Measurements from ENCODE around the gene MPRIP.

MPRIP gene

DNA sequence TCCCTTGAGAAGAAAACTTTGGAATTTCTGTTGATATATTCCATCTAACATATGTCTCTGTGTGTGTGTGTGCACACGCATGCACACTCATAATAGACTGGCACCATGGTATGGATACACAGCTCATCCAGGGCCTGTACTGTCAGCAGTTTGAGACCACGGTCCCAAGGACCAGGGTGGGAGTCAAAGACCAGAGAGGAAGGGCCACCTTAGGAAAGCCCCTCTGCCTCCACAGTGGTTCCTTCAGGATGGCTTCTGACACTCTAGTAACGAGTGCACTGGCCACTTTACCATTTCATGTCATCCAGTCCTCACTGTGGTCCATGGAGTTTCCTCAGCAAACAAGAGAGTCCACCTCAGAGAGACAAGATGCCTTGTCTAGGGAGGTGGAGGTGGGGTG, 82.1 kb downstream of the MPRIP start:
- H3K9me3 Mint-ChIP-seq, result no peaks in the 10 kb centered on the region
- no peak overlapping the region for H3K4me3 Mint-ChIP-seq
- peaks cover 7% of the 10 kb centered on the region for H3K36me3 Mint-ChIP-seq (ENCODE audit: low read depth)
- no peak for DNase-seq (ENCODE audit: low spot score)
- no peaks in the 10 kb centered on the region for H3K27me3 Mint-ChIP-seq (ENCODE audit: low read depth)
- H3K27ac Mint-ChIP-seq, result no peak overlapping the region
- peaks cover 45% of the 10 kb centered on the region for H3K4me1 Mint-ChIP-seq (ENCODE audit: low read depth)

DNA sequence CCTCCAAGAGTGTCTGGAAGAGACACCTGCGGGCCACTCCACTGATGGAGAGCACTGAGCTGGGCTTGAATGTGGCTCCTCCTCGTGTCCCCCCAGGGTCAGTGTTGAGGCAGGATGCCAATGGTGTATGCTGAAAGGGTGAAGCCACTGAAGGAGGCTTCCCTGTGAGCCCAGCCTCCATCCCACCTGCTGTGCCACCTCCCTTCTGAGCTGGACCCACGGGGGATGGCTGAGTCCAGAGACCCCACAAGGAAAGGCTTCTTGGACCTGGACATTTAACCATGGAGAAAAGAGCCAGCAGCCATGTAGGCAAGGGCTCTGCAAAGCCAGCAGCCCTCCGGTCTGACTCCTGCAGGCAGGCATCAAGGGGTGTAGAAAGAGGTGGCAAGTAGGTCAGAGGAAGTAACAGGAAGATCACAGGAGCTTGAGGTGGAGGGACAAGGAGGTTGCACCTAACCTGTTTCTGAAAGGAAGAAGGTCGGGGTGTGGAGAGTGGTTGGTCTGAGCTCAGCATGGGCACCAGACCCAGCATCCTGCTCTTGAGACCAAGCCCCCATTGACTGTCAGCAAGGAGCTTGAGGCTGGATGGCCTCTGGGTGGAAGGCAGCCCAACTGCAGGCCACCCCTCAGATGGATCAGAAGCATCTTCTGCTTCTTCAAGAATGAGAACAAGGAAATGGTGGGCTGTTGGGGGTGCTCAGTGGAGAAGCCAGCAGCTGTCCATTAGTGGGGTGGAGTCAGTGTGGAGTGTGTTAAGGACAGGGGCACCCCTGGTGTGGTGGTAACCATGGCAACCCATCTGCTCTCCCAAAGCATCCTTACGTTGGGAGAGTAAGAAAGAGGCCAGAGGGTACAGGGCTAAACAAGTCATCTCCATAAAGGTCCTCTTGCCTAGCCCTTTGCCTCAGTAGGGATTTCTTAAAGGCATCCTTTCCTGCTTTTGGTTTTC, 83.2 kb downstream of the MPRIP start:
- Mint-ChIP-seq H3K4me3 (peak overlapping the region; percentile 14), H3K27ac (peak overlapping the region; percentile 64), H3K36me3 (ENCODE audit: low read depth) (peaks cover 3% of the 10 kb centered on the region), H3K27me3 (ENCODE audit: low read depth) (no peaks in the 10 kb centered on the region), H3K4me1 (ENCODE audit: low read depth) (peaks cover 34% of the 10 kb centered on the region), H3K9me3 (no peaks in the 10 kb centered on the region)
- no peak for DNase-seq (ENCODE audit: low spot score)

DNA sequence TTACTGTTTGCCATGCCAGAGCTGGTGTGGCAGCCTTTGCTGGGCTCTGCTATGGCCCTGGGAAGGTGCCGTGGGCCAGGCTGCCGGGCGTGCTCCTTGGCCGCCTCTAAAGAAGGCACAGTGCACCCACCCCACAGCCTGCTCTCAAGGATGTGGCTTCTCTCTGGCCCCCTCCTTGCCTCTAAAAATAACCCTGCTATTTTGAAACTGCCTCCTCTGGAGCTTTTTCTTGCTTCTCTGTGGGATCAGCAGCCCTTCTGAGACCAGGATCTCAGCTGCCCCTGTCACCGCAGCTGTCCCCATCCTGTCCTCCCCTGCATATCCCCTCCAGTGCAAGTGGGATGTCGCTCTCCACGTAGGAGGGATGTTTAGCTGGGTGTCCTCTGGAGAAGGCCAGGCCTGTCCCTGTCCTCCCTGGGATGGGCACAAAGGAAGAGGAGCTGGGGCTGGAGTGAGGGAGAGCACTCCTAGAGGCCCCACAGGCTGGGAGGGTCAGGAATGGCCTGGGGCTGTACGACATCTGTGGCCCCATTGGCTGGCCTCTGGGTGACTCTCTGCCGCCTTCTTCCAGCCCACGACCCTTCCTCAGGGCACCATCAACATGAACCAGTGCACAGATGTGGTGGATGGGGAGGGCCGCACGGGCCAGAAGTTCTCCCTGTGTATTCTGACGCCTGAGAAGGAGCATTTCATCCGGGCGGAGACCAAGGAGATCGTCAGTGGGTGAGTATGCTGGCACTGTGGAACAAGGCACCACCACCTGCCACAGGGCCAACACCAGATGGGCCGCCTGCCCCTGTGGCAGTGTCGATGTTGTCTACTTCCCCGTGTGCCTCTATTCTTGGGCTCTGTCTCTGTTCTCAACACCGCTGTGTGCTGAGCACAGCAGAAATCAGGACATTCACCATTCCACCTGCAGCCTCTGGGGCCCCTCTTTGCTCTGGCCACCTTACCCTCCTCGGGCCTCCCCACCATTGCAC, 84.2 kb downstream of the MPRIP start:
- H3K4me3 Mint-ChIP-seq, result peak overlapping the region; percentile 32
- peaks cover 3% of the 10 kb centered on the region for H3K36me3 Mint-ChIP-seq (ENCODE audit: low read depth)
- no peak for DNase-seq (ENCODE audit: low spot score)
- H3K9me3 Mint-ChIP-seq, result no peaks in the 10 kb centered on the region
- no peaks in the 10 kb centered on the region for H3K27me3 Mint-ChIP-seq (ENCODE audit: low read depth)
- H3K27ac Mint-ChIP-seq, result peak overlapping the region; percentile 52
- H3K4me1 Mint-ChIP-seq (ENCODE audit: low read depth), result peaks cover 29% of the 10 kb centered on the region

GRCh38 chr17:17127156-17127555, 84.9 kb downstream of the MPRIP start:
- Mint-ChIP-seq H3K27ac (peak overlapping the region; percentile 52), H3K4me3 (no peak overlapping the region), H3K4me1 (ENCODE audit: low read depth) (peaks cover 24% of the 10 kb centered on the region), H3K9me3 (no peaks in the 10 kb centered on the region), H3K27me3 (ENCODE audit: low read depth) (no peaks in the 10 kb centered on the region), H3K36me3 (ENCODE audit: low read depth) (peaks cover 3% of the 10 kb centered on the region)
- DNase-seq (ENCODE audit: low spot score), result no peak

DNA sequence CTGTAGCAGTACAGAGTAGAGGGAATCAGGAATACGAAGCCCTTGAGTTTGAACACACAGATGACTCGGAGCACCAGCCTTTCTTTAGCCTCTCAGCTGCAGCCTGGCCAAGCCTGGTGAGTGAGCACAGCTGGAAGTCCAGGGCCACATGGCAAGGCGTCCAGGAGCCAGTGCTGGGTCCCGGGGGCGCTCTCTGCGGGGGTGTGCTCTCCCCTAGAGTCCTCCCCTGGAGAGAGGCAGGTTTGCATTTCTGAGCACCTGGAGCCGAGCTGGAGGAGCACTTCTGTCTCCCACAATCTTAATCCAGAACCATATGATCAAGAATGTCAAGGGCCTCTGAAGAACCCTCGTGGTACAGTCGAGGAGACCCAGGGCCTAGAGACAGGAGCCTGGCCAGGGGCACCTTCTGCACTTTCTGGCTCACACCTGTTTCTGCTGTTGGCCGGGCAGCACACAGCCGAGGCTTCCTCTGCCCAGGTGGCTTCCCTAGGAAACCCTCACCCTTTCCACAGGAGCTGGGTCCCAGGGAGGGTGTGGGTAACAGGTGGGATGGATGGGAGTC, 85.6 kb downstream of the MPRIP start:
- H3K27me3 Mint-ChIP-seq (ENCODE audit: low read depth), result no peaks in the 10 kb centered on the region
- H3K4me1 Mint-ChIP-seq (ENCODE audit: low read depth), result peaks cover 24% of the 10 kb centered on the region
- H3K9me3 Mint-ChIP-seq, result no peaks in the 10 kb centered on the region
- DNase-seq (ENCODE audit: low spot score), result no peak
- H3K27ac Mint-ChIP-seq, result no peak overlapping the region
- peaks cover 3% of the 10 kb centered on the region for H3K36me3 Mint-ChIP-seq (ENCODE audit: low read depth)
- H3K4me3 Mint-ChIP-seq, result no peak overlapping the region

DNA sequence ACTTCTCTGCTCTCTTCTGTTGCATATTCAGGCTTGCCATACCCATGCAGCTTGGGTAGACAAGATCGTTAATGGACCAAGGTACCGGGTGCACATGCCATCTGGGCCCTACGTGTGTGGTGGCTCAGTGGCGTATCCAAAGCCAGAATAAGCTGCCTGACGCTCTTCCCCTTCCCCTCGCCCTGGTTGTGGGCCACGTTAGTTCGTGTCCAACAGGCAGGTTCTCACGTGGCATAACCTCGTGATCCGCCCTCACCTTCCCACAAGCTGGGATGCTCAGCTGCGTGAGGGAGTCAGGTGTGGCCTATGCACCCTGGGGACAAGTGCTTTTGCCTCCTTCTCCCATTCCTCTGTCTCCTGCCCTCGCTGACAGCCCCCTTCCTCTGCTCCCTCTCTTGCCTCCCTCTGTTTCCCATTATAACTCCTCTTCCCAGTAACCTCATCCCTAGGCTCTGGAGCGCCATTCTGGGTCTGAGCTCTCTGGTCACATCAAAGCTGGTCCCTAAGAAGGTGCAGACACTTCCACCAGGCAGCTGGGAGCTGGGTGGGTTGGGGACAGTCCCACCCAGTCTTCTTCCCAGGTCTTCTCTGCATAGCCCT, 86.3 kb downstream of the MPRIP start:
- no peaks in the 10 kb centered on the region for H3K27me3 Mint-ChIP-seq (ENCODE audit: low read depth)
- peaks cover 22% of the 10 kb centered on the region for H3K4me1 Mint-ChIP-seq (ENCODE audit: low read depth)
- no peak for DNase-seq (ENCODE audit: low spot score)
- H3K36me3 Mint-ChIP-seq (ENCODE audit: low read depth), result peaks cover 3% of the 10 kb centered on the region
- H3K27ac Mint-ChIP-seq, result no peak overlapping the region
- no peaks in the 10 kb centered on the region for H3K9me3 Mint-ChIP-seq
- no peak overlapping the region for H3K4me3 Mint-ChIP-seq

DNA sequence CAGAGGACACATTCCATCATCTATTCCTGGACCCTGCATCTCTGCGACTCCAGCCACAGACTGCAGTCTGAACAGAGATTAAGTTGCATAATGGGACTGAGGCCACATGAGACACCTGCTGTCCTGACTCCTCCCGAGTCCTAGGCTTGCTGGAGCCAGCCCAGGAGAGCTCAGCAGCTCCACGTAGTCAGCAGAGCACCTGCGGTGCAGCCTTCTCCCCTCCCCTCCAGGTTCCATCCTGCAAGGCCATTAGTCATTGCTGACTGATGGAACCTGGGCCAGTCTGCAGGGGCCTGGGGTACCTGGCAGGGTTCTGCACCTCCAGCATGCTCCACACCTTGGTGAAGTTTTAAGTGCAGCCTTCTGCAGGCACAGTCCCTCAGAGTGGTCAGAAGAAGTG, 87.2 kb downstream of the MPRIP start:
- Mint-ChIP-seq H3K27me3 (ENCODE audit: low read depth) (no peaks in the 10 kb centered on the region), H3K4me1 (ENCODE audit: low read depth) (peaks cover 19% of the 10 kb centered on the region), H3K9me3 (no peaks in the 10 kb centered on the region), H3K36me3 (ENCODE audit: low read depth) (peaks cover 3% of the 10 kb centered on the region), H3K27ac (no peak overlapping the region), H3K4me3 (no peak overlapping the region)
- no peak for DNase-seq (ENCODE audit: low spot score)

DNA sequence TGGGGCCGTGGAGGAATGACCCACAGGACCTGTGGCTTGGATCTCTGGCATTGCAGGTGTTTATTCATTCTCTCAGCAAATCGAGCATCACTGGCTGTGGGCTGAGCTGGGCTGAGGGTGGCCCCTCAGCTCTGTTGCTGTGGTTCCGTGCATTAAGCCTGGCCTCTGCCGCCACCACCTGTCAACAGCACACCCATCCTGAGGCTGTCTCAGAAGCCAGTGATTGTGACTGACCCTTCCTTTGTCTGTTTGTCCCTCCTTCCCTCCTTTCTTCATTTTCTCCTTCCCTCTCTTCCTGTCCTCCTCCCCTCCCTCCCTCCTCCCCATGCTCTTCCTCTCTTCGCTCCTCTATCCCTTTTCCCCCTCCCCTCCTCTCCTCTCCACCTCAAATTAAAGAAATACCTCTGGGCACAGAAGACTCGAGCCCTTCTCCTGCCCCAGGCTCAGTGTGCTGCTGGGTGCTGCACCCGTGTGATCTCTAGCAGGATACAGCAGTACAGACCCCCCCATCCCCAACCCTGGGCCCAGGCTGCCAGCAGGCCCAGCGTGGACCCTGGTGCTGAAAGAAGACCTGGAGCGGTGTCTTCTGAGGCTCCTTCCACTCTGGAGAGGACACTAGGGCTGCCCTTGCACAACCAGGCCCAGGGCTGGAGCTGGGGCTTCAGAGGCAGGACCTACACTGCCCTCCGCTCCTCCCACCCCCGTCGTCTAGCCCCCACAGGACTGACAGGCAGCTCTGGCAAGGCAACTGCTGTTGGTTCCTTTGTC, 88.0 kb downstream of the MPRIP start:
- no peaks in the 10 kb centered on the region for H3K9me3 Mint-ChIP-seq
- no peak overlapping the region for H3K4me3 Mint-ChIP-seq
- H3K27me3 Mint-ChIP-seq (ENCODE audit: low read depth), result no peaks in the 10 kb centered on the region
- no peak overlapping the region for H3K27ac Mint-ChIP-seq
- H3K36me3 Mint-ChIP-seq (ENCODE audit: low read depth), result peaks cover 3% of the 10 kb centered on the region
- peaks cover 14% of the 10 kb centered on the region for H3K4me1 Mint-ChIP-seq (ENCODE audit: low read depth)
- DNase-seq (ENCODE audit: low spot score), result no peak

GRCh38 chr17:17131839-17132238, 89.6 kb downstream of the MPRIP start:
- Mint-ChIP-seq H3K4me3 (no peak overlapping the region), H3K27ac (no peak overlapping the region), H3K36me3 (ENCODE audit: low read depth) (peaks cover 6% of the 10 kb centered on the region)

GRCh38 chr17:17132746-17133145, 90.5 kb downstream of the MPRIP start:
- H3K36me3 Mint-ChIP-seq (ENCODE audit: low read depth), result peaks cover 6% of the 10 kb centered on the region
- no peaks in the 10 kb centered on the region for H3K9me3 Mint-ChIP-seq
- H3K4me3 Mint-ChIP-seq, result no peak overlapping the region
- H3K27me3 Mint-ChIP-seq (ENCODE audit: low read depth), result no peaks in the 10 kb centered on the region
- H3K27ac Mint-ChIP-seq, result no peak overlapping the region
- H3K4me1 Mint-ChIP-seq (ENCODE audit: low read depth), result no peaks in the 10 kb centered on the region
- DNase-seq (ENCODE audit: low spot score), result no peak

More at GRCh38 chr17:17131839-17132238, 89.6 kb downstream of the MPRIP start:
- Mint-ChIP-seq H3K4me1 (ENCODE audit: low read depth) (peaks cover under 1% of the 10 kb centered on the region), H3K27me3 (ENCODE audit: low read depth) (no peaks in the 10 kb centered on the region), H3K9me3 (no peaks in the 10 kb centered on the region)
- DNase-seq (ENCODE audit: low spot score), result no peak

GRCh38 chr17:17134051-17134956, 92.0 kb downstream of the MPRIP start:
- H3K36me3 Mint-ChIP-seq (ENCODE audit: low read depth), result peaks cover 2% of the 10 kb centered on the region
- no peaks in the 10 kb centered on the region for H3K27me3 Mint-ChIP-seq (ENCODE audit: low read depth)
- no peak overlapping the region for H3K4me3 Mint-ChIP-seq
- no peaks in the 10 kb centered on the region for H3K9me3 Mint-ChIP-seq
- no peak overlapping the region for H3K27ac Mint-ChIP-seq
- no peaks in the 10 kb centered on the region for H3K4me1 Mint-ChIP-seq (ENCODE audit: low read depth)
- DNase-seq (ENCODE audit: low spot score), result no peak

DNA sequence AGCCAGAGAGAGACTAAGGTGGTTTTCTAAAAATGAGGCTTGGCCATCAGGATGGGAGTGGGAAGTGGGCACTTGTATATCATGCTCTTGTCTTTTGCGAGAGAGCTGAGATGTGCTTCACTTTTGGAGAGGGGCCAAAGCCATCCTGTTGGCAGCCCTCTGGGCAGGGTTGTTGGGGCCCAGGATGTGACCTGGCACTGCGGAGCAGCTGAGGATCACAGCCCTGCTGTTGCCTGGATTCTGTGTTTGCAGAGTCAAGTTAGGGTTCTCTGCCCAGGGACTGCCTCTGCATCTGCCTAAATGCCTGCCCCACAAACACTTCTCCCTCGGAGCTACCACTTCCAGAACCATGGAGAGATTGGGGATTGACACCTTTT, 92.7 kb downstream of the MPRIP start:
- H3K36me3 Mint-ChIP-seq (ENCODE audit: low read depth), result peaks cover 2% of the 10 kb centered on the region

More for the DNA sequence above, 92.7 kb downstream of the MPRIP start:
- H3K4me3 Mint-ChIP-seq, result no peak overlapping the region
- no peak overlapping the region for H3K27ac Mint-ChIP-seq
- no peak for DNase-seq (ENCODE audit: low spot score)
- no peaks in the 10 kb centered on the region for H3K4me1 Mint-ChIP-seq (ENCODE audit: low read depth)
- H3K9me3 Mint-ChIP-seq, result no peaks in the 10 kb centered on the region
- H3K27me3 Mint-ChIP-seq (ENCODE audit: low read depth), result no peaks in the 10 kb centered on the region

All from T-helper 2 cell treated with Interferon-gamma antibody and Interleukin-4, amounts not matched to agents 5 μg/mL and 100 μg/mL, for 36 hours (primary cell).